SU-DHL-6 (cell line): Measurements from ENCODE around the gene TTC13.

Experiments used
- EZH2phosphoT487 ChIP-seq: fragments of 200-600 bp; sonication (generic), shearing (Covaris generic); conservative IDR thresholded peaks from 2 replicates; pipeline ENCODE4 v1.6.1; 2018; ENCODE audit warnings: mild to moderate bottlenecking, antibody characterized with exemption, low read length, moderate library complexity, mixed read lengths
- TF ChIP-seq, protein P1 (sequence below): fragments of 200-600 bp; sonication (generic); IDR thresholded peaks from one replicate; pipeline ENCODE4 v1.5.1; 2017; ENCODE audit warnings: antibody characterized with exemption, mild to moderate bottlenecking, low read length, moderate library complexity; ENCODE audit not compliant: insufficient read depth, poor library complexity, severe bottlenecking

GRCh38 chr1:230910755-230911117, 67.9 kb downstream of the TTC13 start:
- TF ChIP-seq, protein P1, sequence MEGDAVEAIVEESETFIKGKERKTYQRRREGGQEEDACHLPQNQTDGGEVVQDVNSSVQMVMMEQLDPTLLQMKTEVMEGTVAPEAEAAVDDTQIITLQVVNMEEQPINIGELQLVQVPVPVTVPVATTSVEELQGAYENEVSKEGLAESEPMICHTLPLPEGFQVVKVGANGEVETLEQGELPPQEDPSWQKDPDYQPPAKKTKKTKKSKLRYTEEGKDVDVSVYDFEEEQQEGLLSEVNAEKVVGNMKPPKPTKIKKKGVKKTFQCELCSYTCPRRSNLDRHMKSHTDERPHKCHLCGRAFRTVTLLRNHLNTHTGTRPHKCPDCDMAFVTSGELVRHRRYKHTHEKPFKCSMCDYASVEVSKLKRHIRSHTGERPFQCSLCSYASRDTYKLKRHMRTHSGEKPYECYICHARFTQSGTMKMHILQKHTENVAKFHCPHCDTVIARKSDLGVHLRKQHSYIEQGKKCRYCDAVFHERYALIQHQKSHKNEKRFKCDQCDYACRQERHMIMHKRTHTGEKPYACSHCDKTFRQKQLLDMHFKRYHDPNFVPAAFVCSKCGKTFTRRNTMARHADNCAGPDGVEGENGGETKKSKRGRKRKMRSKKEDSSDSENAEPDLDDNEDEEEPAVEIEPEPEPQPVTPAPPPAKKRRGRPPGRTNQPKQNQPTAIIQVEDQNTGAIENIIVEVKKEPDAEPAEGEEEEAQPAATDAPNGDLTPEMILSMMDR, result no peak
- no peak for TF ChIP-seq EZH2phosphoT487
